AG04450 (cell line): Measurements from ENCODE around the gene LTB. TPM values are rescaled to one million over a fixed set of nuclear protein-coding genes. Genes with fewer than 3 reads are reported as not detected.

Source experiments
- CTCF ChIA-PET: fragments of 300-600, 350-600 bp; formaldehyde crosslinking; extraction: SDS; loops from one replicate; lab custom pipeline; 2022; ENCODE audit warnings: antibody characterized with exemption, inconsistent platforms; lab: Charles Lee
- POLR2A ChIA-PET: fragments of 350-600 bp; formaldehyde crosslinking; extraction: SDS; loops from one replicate; lab custom pipeline; 2021; ENCODE audit warnings: antibody characterized with exemption, inconsistent platforms; lab: Yijun Ruan, JAX
- DNase-seq: peaks from one replicate; pipeline ENCODE4 v3.0.0-alpha.2; 2011; ENCODE audit warnings: low read depth, low spot score
- H3K27ac ChIP-seq: one replicate; pipeline ENCODE4 v1.5.1; 2012; ENCODE audit warnings: low read depth, low read length, control low read depth
- H3K27me3 ChIP-seq: one replicate; pipeline ENCODE4 v1.6.0; 2012; ENCODE audit warnings: low read length; ENCODE audit not compliant: control insufficient read depth, insufficient read depth
- H3K4me3 ChIP-seq: 2 replicates; pipeline ENCODE4 v1.5.1; 2011; ENCODE audit warnings: mild to moderate bottlenecking, low read depth, low read length, control low read depth
- H3K9me3 ChIP-seq: 2 replicates; pipeline ENCODE4 v1.5.1; 2012; ENCODE audit warnings: low read length; ENCODE audit not compliant: control insufficient read depth, insufficient read depth
- polyA plus RNA-seq: library from polyadenylated mRNA; depleted of rRNA; stranded (reverse); fragments of >200 nt; gene quantifications from 2 replicates; pipeline ENCODE4 v1.2.3, GENCODE V29; 2011
- TF ChIP-seq, protein P1 (sequence below): IDR thresholded peaks from 2 replicates; pipeline ENCODE4 v1.5.1; 2011; ENCODE audit warnings: low read depth, low read length, control low read depth, inconsistent platforms

The LTB gene
- polyA plus RNA-seq, 1 experiment = not detected

DNA sequence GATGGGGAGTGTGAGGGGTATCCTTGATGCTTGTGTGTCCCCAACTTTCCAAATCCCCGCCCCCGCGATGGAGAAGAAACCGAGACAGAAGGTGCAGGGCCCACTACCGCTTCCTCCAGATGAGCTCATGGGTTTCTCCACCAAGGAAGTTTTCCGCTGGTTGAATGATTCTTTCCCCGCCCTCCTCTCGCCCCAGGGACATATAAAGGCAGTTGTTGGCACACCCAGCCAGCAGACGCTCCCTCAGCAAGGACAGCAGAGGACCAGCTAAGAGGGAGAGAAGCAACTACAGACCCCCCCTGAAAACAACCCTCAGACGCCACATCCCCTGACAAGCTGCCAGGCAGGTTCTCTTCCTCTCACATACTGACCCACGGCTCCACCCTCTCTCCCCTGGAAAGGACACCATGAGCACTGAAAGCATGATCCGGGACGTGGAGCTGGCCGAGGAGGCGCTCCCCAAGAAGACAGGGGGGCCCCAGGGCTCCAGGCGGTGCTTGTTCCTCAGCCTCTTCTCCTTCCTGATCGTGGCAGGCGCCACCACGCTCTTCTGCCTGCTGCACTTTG is 6.8 kb downstream of the LTB start, which contains the start of gene TNF:
TSS of gene TNF (plus strand) at position 231 of the 567 bp plus-strand sequence. CDS start at position 408, 177 bp downstream.
- Histone ChIP-seq H3K4me3 (no peak within 1 kb of the TSS), H3K27ac (no peak within 1 kb of the TSS), H3K27me3 (peaks cover 35% of the 10 kb centered on the region), H3K9me3 (no peaks in the 10 kb centered on the region; the same call in 1 of the 2 replicates)
- TF ChIP-seq, protein P1, sequence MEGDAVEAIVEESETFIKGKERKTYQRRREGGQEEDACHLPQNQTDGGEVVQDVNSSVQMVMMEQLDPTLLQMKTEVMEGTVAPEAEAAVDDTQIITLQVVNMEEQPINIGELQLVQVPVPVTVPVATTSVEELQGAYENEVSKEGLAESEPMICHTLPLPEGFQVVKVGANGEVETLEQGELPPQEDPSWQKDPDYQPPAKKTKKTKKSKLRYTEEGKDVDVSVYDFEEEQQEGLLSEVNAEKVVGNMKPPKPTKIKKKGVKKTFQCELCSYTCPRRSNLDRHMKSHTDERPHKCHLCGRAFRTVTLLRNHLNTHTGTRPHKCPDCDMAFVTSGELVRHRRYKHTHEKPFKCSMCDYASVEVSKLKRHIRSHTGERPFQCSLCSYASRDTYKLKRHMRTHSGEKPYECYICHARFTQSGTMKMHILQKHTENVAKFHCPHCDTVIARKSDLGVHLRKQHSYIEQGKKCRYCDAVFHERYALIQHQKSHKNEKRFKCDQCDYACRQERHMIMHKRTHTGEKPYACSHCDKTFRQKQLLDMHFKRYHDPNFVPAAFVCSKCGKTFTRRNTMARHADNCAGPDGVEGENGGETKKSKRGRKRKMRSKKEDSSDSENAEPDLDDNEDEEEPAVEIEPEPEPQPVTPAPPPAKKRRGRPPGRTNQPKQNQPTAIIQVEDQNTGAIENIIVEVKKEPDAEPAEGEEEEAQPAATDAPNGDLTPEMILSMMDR = no peak
- CTCF ChIA-PET = interaction anchor here (9.5 kb wide), 1 partner anchor 22 kb away, joined by 132 read pairs; no protein-coding TSS in a partner anchor
- POLR2A ChIA-PET = no interaction called here
- no peak for DNase-seq

DNA sequence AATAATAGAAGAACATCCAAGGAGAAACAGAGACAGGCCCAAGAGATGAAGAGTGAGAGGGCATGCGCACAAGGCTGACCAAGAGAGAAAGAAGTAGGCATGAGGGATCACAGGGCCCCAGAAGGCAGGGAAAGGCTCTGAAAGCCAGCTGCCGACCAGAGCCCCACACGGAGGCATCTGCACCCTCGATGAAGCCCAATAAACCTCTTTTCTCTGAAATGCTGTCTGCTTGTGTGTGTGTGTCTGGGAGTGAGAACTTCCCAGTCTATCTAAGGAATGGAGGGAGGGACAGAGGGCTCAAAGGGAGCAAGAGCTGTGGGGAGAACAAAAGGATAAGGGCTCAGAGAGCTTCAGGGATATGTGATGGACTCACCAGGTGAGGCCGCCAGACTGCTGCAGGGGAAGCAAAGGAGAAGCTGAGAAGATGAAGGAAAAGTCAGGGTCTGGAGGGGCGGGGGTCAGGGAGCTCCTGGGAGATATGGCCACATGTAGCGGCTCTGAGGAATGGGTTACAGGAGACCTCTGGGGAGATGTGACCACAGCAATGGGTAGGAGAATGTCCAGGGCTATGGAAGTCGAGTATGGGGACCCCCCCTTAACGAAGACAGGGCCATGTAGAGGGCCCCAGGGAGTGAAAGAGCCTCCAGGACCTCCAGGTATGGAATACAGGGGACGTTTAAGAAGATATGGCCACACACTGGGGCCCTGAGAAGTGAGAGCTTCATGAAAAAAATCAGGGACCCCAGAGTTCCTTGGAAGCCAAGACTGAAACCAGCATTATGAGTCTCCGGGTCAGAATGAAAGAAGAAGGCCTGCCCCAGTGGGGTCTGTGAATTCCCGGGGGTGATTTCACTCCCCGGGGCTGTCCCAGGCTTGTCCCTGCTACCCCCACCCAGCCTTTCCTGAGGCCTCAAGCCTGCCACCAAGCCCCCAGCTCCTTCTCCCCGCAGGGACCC is 7.8 kb downstream of the LTB start:
- CTCF ChIA-PET = interaction anchor here (0.7 to 1.2 kb wide), 4 partner anchors 8 to 24 kb away, joined by 3 to 8 read pairs (median 3); no protein-coding TSS in a partner anchor
- no peaks in the 10 kb centered on the region; the same call in 1 of the 2 replicates for H3K9me3 ChIP-seq
- H3K27me3 ChIP-seq = peaks cover 39% of the 10 kb centered on the region
- H3K4me3 ChIP-seq = no peak overlapping the region
- DNase-seq = no peak
- POLR2A ChIA-PET = no interaction called here
- TF ChIP-seq, protein P1 = no peak
- no peak overlapping the region for H3K27ac ChIP-seq

DNA sequence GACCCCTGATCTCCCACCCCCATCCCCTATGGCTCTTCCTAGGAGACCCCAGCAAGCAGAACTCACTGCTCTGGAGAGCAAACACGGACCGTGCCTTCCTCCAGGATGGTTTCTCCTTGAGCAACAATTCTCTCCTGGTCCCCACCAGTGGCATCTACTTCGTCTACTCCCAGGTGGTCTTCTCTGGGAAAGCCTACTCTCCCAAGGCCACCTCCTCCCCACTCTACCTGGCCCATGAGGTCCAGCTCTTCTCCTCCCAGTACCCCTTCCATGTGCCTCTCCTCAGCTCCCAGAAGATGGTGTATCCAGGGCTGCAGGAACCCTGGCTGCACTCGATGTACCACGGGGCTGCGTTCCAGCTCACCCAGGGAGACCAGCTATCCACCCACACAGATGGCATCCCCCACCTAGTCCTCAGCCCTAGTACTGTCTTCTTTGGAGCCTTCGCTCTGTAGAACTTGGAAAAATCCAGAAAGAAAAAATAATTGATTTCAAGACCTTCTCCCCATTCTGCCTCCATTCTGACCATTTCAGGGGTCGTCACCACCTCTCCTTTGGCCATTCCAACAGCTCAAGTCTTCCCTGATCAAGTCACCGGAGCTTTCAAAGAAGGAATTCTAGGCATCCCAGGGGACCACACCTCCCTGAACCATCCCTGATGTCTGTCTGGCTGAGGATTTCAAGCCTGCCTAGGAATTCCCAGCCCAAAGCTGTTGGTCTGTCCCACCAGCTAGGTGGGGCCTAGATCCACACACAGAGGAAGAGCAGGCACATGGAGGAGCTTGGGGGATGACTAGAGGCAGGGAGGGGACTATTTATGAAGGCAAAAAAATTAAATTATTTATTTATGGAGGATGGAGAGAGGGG is 8.8 kb downstream of the LTB start:
- CTCF ChIA-PET = interaction anchor here (0.7 to 1.2 kb wide), 3 partner anchors 8 to 25 kb away, joined by 3 to 8 read pairs (median 3); no protein-coding TSS in a partner anchor
- POLR2A ChIA-PET = no interaction called here
- Histone ChIP-seq H3K27ac (no peak overlapping the region), H3K9me3 (no peaks in the 10 kb centered on the region; the same call in 1 of the 2 replicates), H3K4me3 (no peak overlapping the region), H3K27me3 (peaks cover 39% of the 10 kb centered on the region)
- no peak for DNase-seq
- TF ChIP-seq, protein P1 = no peak

DNA sequence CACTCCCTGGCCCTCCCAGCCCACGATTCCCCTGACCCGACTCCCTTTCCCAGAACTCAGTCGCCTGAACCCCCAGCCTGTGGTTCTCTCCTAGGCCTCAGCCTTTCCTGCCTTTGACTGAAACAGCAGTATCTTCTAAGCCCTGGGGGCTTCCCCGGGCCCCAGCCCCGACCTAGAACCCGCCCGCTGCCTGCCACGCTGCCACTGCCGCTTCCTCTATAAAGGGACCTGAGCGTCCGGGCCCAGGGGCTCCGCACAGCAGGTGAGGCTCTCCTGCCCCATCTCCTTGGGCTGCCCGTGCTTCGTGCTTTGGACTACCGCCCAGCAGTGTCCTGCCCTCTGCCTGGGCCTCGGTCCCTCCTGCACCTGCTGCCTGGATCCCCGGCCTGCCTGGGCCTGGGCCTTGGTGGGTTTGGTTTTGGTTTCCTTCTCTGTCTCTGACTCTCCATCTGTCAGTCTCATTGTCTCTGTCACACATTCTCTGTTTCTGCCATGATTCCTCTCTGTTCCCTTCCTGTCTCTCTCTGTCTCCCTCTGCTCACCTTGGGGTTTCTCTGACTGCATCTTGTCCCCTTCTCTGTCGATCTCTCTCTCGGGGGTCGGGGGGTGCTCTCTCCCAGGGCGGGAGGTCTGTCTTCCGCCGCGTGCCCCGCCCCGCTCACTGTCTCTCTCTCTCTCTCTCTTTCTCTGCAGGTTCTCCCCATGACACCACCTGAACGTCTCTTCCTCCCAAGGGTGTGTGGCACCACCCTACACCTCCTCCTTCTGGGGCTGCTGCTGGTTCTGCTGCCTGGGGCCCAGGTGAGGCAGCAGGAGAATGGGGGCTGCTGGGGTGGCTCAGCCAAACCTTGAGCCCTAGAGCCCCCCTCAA is 9.9 kb downstream of the LTB start, which contains the start of gene LTA:
TSS of gene LTA (plus strand) at position 249 of the 871 bp plus-strand sequence. CDS start at position 703, 454 bp downstream.
- no peak within 1 kb of the TSS for H3K27ac ChIP-seq
- CTCF ChIA-PET = no interaction called here
- DNase-seq = no peak

More for the DNA sequence above, 9.9 kb downstream of the LTB start, which contains the start of gene LTA:
- TF ChIP-seq, protein P1 = no peak
- Histone ChIP-seq H3K27me3 (peaks cover 39% of the 10 kb centered on the region), H3K4me3 (no peak within 1 kb of the TSS), H3K9me3 (no peaks in the 10 kb centered on the region; the same call in 1 of the 2 replicates)
- POLR2A ChIA-PET = no interaction called here
